Uterus (tissue), 4 donors: Measurements from ENCODE around the gene OR2T5. TPM values are rescaled to one million over a fixed set of nuclear protein-coding genes. Genes with fewer than 3 reads are reported as not detected.
"Not testable (repeated sequence)": the region's sequence is repeated elsewhere in the genome, so short reads cannot be mapped to it uniquely, and the experiment has no call there.

Experiments used
- DNase-seq, 2 donors: peaks; one replicate each; pipeline ENCODE4 v3.0.0-alpha.2; 2019 to 2020
- H3K27ac ChIP-seq, 2 donors: fragments of 200-600 bp; sonication (generic); 1 replicate in 1 of 2; 2 replicates in 1 of 2; pipeline ENCODE4 v1.5.1; 2016 to 2018
- H3K27me3 ChIP-seq, 2 donors: fragments of 200-600 bp; sonication (generic); one replicate each; pipeline ENCODE4 v1.5.1; 2018 to 2019; ENCODE audit warnings: control low read depth in 1 of 2
- H3K36me3 ChIP-seq, 2 donors: fragments of 200-600 bp; sonication (generic); one replicate each; pipeline ENCODE4 v1.5.1; 2019; ENCODE audit warnings: control low read depth in 1 of 2
- H3K4me1 ChIP-seq, 2 donors: fragments of 200-600 bp; sonication (generic); one replicate each; pipeline ENCODE4 v1.5.1; 2018 to 2019; ENCODE audit warnings: control low read depth in 1 of 2
- H3K4me3 ChIP-seq, 2 donors: fragments of 200-600 bp; sonication (generic); 1 replicate in 1 of 2; 2 replicates in 1 of 2; pipeline ENCODE4 v1.5.1; 2018 to 2019; ENCODE audit warnings: mild to moderate bottlenecking in 1 of 2
- H3K9me3 ChIP-seq, 2 donors: fragments of 200-600 bp; sonication (generic); one replicate each; pipeline ENCODE4 v1.5.1; 2019; ENCODE audit warnings: control low read depth in 1 of 2
- POLR2A ChIP-seq, 2 donors: fragments of 450-650 bp; IDR thresholded peaks; one replicate each; pipeline ENCODE4 v1.6.1; 2016; ENCODE audit warnings: antibody characterized with exemption in 2 of 2, mild to moderate bottlenecking in 1 of 2, moderate library complexity in 1 of 2
- intact Hi-C: fragments of 100-400 bp; cut with DNase I; formaldehyde crosslinking; loops from one replicate; pipeline ENCODE4 v1.15.1; 2023; ENCODE audit warnings: low total_unique reads
- total RNA-seq, 4 donors: library from RNA; depleted of rRNA in 3 of 4; stranded (reverse); fragments of >200 nt in 3 of 4; gene quantifications; one replicate each; pipeline versions ENCODE4 v1.1.0 to v1.2.4, GENCODE V29; 2014 to 2023
- TF ChIP-seq, protein P1 (sequence below), 4 experiments: fragments of 200-600 bp in 2 of 4; fragments of 450-650 bp in 2 of 4; sonication (generic) in 2 of 4; IDR thresholded peaks; one replicate each; pipeline ENCODE4 v1.5.1; 2016 to 2019; ENCODE audit warnings: antibody characterized with exemption in 4 of 4, mild to moderate bottlenecking in 2 of 4, moderate library complexity in 1 of 4
- donor health status: DM: yes; HTN: yes; CAD: no.

Gene OR2T5
- total RNA-seq, 4 donors from 2014 or later, result not detected

DNA sequence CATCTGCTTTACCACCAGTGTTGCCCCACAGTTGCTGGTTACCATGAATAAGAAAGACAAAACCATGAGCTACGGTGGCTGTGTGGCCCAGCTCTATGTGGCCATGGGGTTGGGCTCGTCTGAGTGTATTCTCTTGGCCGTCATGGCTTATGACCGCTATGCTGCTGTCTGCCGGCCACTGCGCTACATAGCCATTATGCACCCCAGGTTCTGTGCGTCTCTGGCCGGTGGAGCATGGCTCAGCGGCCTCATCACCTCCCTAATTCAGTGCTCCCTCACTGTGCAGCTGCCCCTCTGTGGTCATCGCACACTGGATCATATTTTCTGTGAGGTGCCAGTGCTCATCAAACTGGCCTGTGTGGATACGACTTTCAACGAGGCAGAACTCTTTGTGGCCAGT lies 33.5 kb downstream of the OR2T5 start:
- Histone ChIP-seq H3K4me3 (no peak overlapping the region), H3K9me3 (no peaks in the 10 kb centered on the region), H3K36me3 (no peaks in the 10 kb centered on the region), H3K27ac (no peak overlapping the region), H3K4me1 (no peaks in the 10 kb centered on the region), H3K27me3 (no peaks in the 10 kb centered on the region)
- intact Hi-C loops, result no loop called here
- TF ChIP-seq, protein P1, sequence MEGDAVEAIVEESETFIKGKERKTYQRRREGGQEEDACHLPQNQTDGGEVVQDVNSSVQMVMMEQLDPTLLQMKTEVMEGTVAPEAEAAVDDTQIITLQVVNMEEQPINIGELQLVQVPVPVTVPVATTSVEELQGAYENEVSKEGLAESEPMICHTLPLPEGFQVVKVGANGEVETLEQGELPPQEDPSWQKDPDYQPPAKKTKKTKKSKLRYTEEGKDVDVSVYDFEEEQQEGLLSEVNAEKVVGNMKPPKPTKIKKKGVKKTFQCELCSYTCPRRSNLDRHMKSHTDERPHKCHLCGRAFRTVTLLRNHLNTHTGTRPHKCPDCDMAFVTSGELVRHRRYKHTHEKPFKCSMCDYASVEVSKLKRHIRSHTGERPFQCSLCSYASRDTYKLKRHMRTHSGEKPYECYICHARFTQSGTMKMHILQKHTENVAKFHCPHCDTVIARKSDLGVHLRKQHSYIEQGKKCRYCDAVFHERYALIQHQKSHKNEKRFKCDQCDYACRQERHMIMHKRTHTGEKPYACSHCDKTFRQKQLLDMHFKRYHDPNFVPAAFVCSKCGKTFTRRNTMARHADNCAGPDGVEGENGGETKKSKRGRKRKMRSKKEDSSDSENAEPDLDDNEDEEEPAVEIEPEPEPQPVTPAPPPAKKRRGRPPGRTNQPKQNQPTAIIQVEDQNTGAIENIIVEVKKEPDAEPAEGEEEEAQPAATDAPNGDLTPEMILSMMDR (IDR thresholded peaks at IDR 0.05), result no peak
- TF ChIP-seq POLR2A (IDR thresholded peaks at IDR 0.05), result no peak
- no peak for DNase-seq

DNA sequence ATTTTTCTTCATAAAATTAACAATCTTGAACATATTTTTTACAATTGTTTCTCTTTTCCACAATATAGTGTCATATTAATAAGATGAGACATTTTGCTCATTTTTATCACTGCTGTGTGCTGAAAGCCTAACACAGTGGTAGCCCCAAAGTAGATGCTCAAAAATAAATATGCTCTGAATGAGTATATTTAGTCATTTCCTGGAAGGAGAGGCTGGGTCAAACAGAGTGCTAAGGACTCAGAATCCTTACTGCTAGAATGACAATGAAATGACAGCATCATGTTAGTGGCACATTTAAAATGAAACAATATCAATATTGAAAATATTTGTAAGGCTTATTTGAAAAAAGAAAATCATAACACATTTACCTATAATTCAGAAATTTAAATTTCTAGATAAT lies 49.1 kb downstream of the OR2T5 start:
- H3K4me1 ChIP-seq, intact Hi-C loops, H3K27me3 ChIP-seq, DNase-seq, H3K4me3 ChIP-seq, H3K36me3 ChIP-seq, H3K9me3 ChIP-seq, H3K27ac ChIP-seq: not testable (repeated sequence)

Other genes starting within 250 kb of the OR2T5 start
- gene OR2T33, start 210.6 kb upstream of the OR2T5 start, total RNA-seq, result not detected
- gene OR2T12, start 185.2 kb upstream of the OR2T5 start, total RNA-seq, result not detected
- not detected for gene OR2M7, start 164.0 kb upstream of the OR2T5 start, total RNA-seq
- not detected for gene OR14C36, start 139.8 kb upstream of the OR2T5 start, total RNA-seq
- not detected for gene OR2T4, start 126.9 kb upstream of the OR2T5 start, total RNA-seq
- gene OR2T6, start 112.8 kb upstream of the OR2T5 start, total RNA-seq, result not detected
- gene OR2T1, start 85.5 kb upstream of the OR2T5 start, total RNA-seq, result not detected
- gene OR2T2, start 43.0 kb upstream of the OR2T5 start, total RNA-seq, result under 1 TPM in 1 of 4 donors, not detected in 3; 0.21 TPM
- not detected for gene OR2T3, start 15.2 kb upstream of the OR2T5 start, total RNA-seq
- gene OR2G6, start 19.5 kb downstream of the OR2T5 start, total RNA-seq, result not detected
- gene OR2T29, start 74.2 kb downstream of the OR2T5 start, total RNA-seq, result not detected
- not detected for gene OR2T34, start 86.2 kb downstream of the OR2T5 start, total RNA-seq
- gene OR2T10, start 109.1 kb downstream of the OR2T5 start, total RNA-seq, result not detected
- gene OR2T11, start 146.5 kb downstream of the OR2T5 start, total RNA-seq, result not detected
- gene OR2T35, start 156.7 kb downstream of the OR2T5 start, total RNA-seq, result not detected
- gene OR2T27, start 166.9 kb downstream of the OR2T5 start, total RNA-seq, result not detected
- gene OR14I1, start 214.2 kb downstream of the OR2T5 start, total RNA-seq, result not detected